Muscle layer of duodenum (tissue), 2 donors: Measurements from ENCODE around the gene DBI.

ENCODE experiments used
- H3K27ac ChIP-seq: one replicate; pipeline ENCODE4 v1.7.0; 2013; ENCODE audit warnings: mild to moderate bottlenecking, low read length
- H3K27me3 ChIP-seq: one replicate; pipeline ENCODE4 v1.7.0; 2013; ENCODE audit warnings: low read depth, mild to moderate bottlenecking, control low read depth, low read length
- H3K36me3 ChIP-seq, 2 donors: one replicate each; pipeline ENCODE4 v1.7.0; 2013; ENCODE audit warnings: low read length in 2 of 2, control low read depth in 1 of 2, mild to moderate bottlenecking in 1 of 2; ENCODE audit not compliant: insufficient read depth in 2 of 2, control insufficient read depth in 1 of 2
- H3K4me1 ChIP-seq, 2 donors: one replicate each; pipeline ENCODE4 v1.7.0; 2013; ENCODE audit warnings: low read length in 2 of 2, mild to moderate bottlenecking in 2 of 2, control low read depth in 1 of 2, moderate library complexity in 1 of 2; ENCODE audit not compliant: insufficient read depth in 2 of 2, control insufficient read depth in 1 of 2
- H3K4me3 ChIP-seq, 2 donors: one replicate each; pipeline ENCODE4 v1.7.0; 2013; ENCODE audit warnings: low read length in 2 of 2, low read depth in 1 of 2, mild to moderate bottlenecking in 1 of 2
- H3K9me3 ChIP-seq, 2 donors: one replicate each; pipeline ENCODE4 v1.7.0; 2013; ENCODE audit warnings: low read length in 2 of 2, control low read depth in 1 of 2, mild to moderate bottlenecking in 1 of 2; ENCODE audit not compliant: control insufficient read depth in 1 of 2
- donor health status: healthy.

The DBI gene

GRCh38 chr2:119377993-119378345 is 11.2 kb downstream of the DBI start:
- H3K27me3 ChIP-seq = no peaks in the 10 kb centered on the region
- peaks cover 6 to 9% of the 10 kb centered on the region in 2 donors for H3K36me3 ChIP-seq
- H3K4me1 ChIP-seq = no peaks in the 10 kb centered on the region
- H3K4me3 ChIP-seq = no peak overlapping the region
- no peaks in the 10 kb centered on the region for H3K9me3 ChIP-seq
- no peak overlapping the region for H3K27ac ChIP-seq

- Histone ChIP-seq H3K27ac (no peak overlapping the region), H3K36me3 (peaks cover 0 to 3% of the 10 kb centered on the region in 2 donors), H3K27me3 (no peaks in the 10 kb centered on the region), H3K4me1 (peaks cover 0 to 5% of the 10 kb centered on the region in 2 donors), H3K9me3 (no peaks in the 10 kb centered on the region), H3K4me3 (no peak overlapping the region)
These were observed 11.8 kb downstream of the DBI start for GRCh38 chr2:119378566-119378965.

DNA sequence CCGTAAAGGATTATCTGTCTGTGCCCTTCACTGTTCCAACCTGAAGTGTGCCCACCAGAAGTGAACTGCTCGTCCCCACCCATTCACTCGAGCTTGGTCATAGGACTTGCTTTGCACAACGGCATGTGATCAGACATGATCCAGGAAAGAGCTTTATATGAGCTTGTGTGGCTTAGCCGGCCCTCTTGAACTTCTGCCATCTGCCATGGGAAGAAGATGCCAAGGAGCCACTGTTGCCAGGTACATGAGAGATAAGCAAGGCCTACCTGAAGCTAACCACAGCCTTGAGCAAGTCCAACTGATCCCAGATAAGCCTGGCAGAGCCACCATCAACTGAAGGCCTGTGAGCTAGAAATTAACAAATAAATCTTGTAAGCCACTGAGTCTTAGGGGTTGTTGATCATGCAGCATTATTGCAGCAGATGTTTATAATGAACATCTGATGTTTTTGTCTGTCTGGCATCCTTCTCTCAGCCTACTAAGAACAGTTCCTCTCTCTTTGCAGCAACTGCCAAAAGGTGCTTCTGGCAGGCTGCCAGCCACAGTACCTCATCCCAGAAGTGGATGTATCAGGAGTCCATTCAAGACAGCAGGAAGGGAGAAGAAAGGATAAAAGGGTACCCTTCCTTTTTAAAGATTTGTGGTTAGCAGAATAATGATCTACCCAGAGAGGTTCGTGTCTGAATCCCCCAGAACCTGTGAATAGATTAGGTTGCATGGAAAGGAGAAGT is 16.8 kb downstream of the DBI start:
- Histone ChIP-seq H3K4me3 (no peak overlapping the region), H3K4me1 (peaks cover 0 to 7% of the 10 kb centered on the region in 2 donors), H3K27me3 (no peaks in the 10 kb centered on the region), H3K36me3 (no peaks in the 10 kb centered on the region), H3K27ac (no peak overlapping the region), H3K9me3 (no peaks in the 10 kb centered on the region)

DNA sequence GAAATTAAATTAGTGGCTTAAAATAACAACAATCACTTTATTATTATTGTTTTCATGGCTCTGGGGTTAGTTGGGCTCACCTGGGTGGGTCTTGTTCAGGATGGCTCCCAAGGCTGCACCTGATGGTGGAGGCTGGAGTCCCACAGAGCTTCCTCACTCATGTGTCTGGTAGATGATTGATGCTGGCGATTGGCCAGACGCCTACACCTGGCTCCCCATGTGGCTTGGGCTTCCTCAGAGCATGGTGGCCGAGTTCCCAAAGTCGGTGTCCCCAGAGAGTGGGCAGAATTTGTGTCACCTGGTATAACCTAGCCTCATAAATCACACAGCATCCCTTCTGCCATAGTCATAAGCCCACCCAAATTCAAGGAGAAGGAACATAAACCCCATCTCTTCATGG is 18.2 kb downstream of the DBI start:
- no peaks in the 10 kb centered on the region for H3K27me3 ChIP-seq
- no peak overlapping the region for H3K4me3 ChIP-seq
- H3K9me3 ChIP-seq = no peaks in the 10 kb centered on the region
- no peaks in the 10 kb centered on the region for H3K36me3 ChIP-seq
- peaks cover 0 to 7% of the 10 kb centered on the region in 2 donors for H3K4me1 ChIP-seq
- H3K27ac ChIP-seq = no peak overlapping the region

GRCh38 chr2:119385466-119385865 is 18.7 kb downstream of the DBI start:
- H3K27ac ChIP-seq = no peak overlapping the region
- H3K4me3 ChIP-seq = no peak overlapping the region
- no peaks in the 10 kb centered on the region for H3K9me3 ChIP-seq
- H3K36me3 ChIP-seq = no peaks in the 10 kb centered on the region
- H3K27me3 ChIP-seq = no peaks in the 10 kb centered on the region
- peaks cover 0 to 7% of the 10 kb centered on the region in 2 donors for H3K4me1 ChIP-seq

GRCh38 chr2:119387381-119388129 is 20.8 kb downstream of the DBI start:
- no peak overlapping the region for H3K4me3 ChIP-seq
- no peaks in the 10 kb centered on the region for H3K27me3 ChIP-seq

GRCh38 chr2:119389615-119390306 is 23.0 kb downstream of the DBI start:
- Histone ChIP-seq H3K4me3 (no peak overlapping the region), H3K9me3 (no peaks in the 10 kb centered on the region), H3K27ac (no peak overlapping the region), H3K27me3 (no peaks in the 10 kb centered on the region), H3K36me3 (no peaks in the 10 kb centered on the region), H3K4me1 (no peaks in the 10 kb centered on the region)

More at GRCh38 chr2:119387381-119388129, 20.8 kb downstream of the DBI start:
- H3K4me1 ChIP-seq = peaks cover 0 to 7% of the 10 kb centered on the region in 2 donors
- no peaks in the 10 kb centered on the region for H3K36me3 ChIP-seq
- H3K9me3 ChIP-seq = no peaks in the 10 kb centered on the region
- no peak overlapping the region for H3K27ac ChIP-seq

GRCh38 chr2:119393971-119394748 is 27.4 kb downstream of the DBI start:
- H3K27me3 ChIP-seq = no peaks in the 10 kb centered on the region
- no peaks in the 10 kb centered on the region for H3K9me3 ChIP-seq
- no peaks in the 10 kb centered on the region for H3K36me3 ChIP-seq
- no peaks in the 10 kb centered on the region for H3K4me1 ChIP-seq
- H3K4me3 ChIP-seq = no peak overlapping the region
- no peak overlapping the region for H3K27ac ChIP-seq

- Histone ChIP-seq H3K27me3 (no peaks in the 10 kb centered on the region), H3K4me3 (no peak overlapping the region), H3K27ac (no peak overlapping the region), H3K9me3 (no peaks in the 10 kb centered on the region), H3K36me3 (no peaks in the 10 kb centered on the region), H3K4me1 (no peaks in the 10 kb centered on the region)
These were observed 30.4 kb downstream of the DBI start for GRCh38 chr2:119397196-119397595.

DNA sequence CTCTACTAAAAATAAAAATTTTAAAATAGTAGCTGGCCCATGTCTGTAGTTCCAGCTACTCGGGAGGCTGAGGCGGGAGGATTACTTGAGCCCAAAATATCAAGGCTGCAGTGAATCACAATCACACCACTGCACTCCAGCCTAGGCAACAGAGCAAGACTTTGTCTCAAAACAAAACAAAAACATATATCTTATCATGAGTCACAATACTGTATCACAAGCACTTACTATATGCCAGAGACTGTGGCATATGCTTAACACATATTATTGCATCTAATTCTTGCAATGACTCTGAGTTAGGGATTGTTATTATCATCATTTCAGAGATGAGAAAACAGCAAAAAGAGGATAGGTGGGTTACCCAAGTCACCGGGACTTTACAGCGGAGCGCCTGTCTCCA is 35.3 kb downstream of the DBI start:
- H3K36me3 ChIP-seq = no peaks in the 10 kb centered on the region
- peaks cover 3% of the 10 kb centered on the region in 2 donors for H3K9me3 ChIP-seq
- H3K4me1 ChIP-seq = no peaks in the 10 kb centered on the region
- H3K27ac ChIP-seq = no peak overlapping the region
- no peaks in the 10 kb centered on the region for H3K27me3 ChIP-seq
- no peak overlapping the region for H3K4me3 ChIP-seq
